ENCODE measurements around the gene OR5T3. TPM values are rescaled to one million over a fixed set of nuclear protein-coding genes. Genes with fewer than 3 reads are reported as not detected.
"Not testable (repeated sequence)": the region's sequence is repeated elsewhere in the genome, so short reads cannot be mapped to it uniquely, and the experiment has no call there.

OR5T3 gene
- polyA plus RNA-seq (2012; ENCODE audit: missing spikeins), result not detected

DNA sequence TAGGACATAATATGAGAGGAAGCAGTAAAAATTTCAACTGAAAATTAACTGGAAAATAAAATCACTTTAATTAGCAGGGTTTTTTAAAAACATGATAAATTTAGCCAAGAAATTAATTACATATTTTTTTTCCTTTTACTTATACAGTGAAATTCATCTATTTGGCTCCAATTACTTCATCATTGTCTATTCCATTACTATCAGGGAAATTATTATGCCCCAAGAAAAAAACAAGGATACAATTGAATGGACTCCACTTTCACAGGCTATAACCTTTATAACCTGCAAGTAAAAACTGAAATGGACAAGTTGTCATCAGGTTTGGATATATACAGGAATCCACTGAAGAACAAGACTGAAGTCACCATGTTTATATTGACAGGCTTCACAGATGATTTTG lies at the start of gene OR5T3:
Gene OR5T3, plus strand, starts transcription at position 301 of the 400 bp plus-strand sequence. Its CDS starts 0 bp downstream, at position 301.
- DNase-seq (ENCODE audit: insufficient read length) (no peak), FAIRE-seq (no peak)
- TF ChIP-seq POLR2A (IDR thresholded peaks at IDR 0.05; ENCODE audit: low read depth, low read length) (no peak), TAF1 (IDR thresholded peaks at IDR 0.05; ENCODE audit: borderline replicate concordance, low read depth, low read length) (no peak), POLR2AphosphoS5 (IDR thresholded peaks at IDR 0.05; ENCODE audit: low read depth, low read length) (no peak)

DNA sequence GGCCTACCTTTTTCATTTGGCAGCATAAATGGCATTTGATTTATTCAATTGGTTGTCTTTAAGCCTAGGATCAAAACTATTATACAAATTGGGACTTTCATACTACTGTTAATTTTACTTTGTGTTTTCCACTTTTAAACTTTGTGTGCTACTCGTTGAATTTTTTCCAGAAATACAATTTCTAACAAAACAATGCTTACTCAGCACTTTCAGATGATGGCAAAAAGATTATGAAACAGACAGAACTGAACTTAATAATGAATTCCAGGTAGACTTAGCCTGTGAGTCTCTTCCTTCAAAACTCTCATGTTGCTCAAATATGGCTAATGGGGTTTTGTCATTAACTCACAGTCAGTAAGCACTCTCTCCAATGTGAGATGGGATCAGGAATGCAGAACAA lies 44.3 kb upstream of the OR5T3 start:
- no peak for TF ChIP-seq POLR2A (IDR thresholded peaks at IDR 0.05; ENCODE audit: low read depth, low read length)
- TF ChIP-seq TAF1 (IDR thresholded peaks at IDR 0.05; ENCODE audit: borderline replicate concordance, low read depth, low read length), result no peak
- no peak for TF ChIP-seq POLR2AphosphoS5 (IDR thresholded peaks at IDR 0.05; ENCODE audit: low read depth, low read length)
- DNase-seq (ENCODE audit: insufficient read length) (no peak), FAIRE-seq (no peak)

DNA sequence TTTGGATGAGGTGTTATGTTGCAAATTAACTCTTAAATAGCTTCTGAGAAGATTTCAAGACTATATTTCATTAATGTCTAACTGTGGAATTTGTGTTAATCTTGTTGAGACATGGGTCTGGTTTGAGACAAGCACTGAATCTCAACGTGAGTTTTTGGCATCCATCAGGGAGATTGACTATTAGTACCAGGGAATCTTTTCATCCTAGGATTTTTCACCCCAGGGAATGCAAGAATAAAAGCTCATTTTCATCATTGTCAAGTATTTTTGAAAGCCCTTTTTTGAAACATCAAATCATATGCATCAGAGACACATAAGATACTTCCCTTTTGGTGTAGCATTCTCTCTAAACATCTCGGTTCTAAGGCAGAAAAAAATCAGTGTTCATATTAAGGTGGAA lies 37.5 kb upstream of the OR5T3 start:
- DNase-seq (ENCODE audit: insufficient read length) (no peak), FAIRE-seq (no peak)
- TF ChIP-seq POLR2A (IDR thresholded peaks at IDR 0.05; ENCODE audit: low read depth, low read length), result no peak
- TF ChIP-seq POLR2AphosphoS5 (IDR thresholded peaks at IDR 0.05; ENCODE audit: low read depth, low read length), result no peak
- no peak for TF ChIP-seq TAF1 (IDR thresholded peaks at IDR 0.05; ENCODE audit: borderline replicate concordance, low read depth, low read length)

DNA sequence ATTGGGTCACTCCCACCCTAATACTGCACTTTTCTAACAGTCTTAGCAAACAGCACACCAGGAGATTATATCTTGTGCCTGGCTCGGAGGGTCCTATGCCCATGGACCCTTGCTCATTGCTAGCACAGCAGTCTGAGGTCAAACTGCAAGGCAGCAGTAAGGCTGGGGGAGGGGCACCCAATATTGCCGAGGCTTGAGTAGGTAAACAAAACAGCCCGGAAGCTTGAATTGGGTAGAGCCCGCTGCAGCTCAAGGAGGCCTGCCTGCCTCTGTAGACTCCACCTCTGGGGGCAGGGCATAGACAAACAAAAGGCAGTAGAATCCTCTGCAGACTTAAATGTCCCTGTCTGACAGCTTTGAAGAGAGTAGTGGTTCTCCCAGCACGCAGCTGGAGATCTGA lies 32.3 kb upstream of the OR5T3 start:
- not testable (repeated sequence) for FAIRE-seq; DNase-seq (ENCODE audit: insufficient read length)

DNA sequence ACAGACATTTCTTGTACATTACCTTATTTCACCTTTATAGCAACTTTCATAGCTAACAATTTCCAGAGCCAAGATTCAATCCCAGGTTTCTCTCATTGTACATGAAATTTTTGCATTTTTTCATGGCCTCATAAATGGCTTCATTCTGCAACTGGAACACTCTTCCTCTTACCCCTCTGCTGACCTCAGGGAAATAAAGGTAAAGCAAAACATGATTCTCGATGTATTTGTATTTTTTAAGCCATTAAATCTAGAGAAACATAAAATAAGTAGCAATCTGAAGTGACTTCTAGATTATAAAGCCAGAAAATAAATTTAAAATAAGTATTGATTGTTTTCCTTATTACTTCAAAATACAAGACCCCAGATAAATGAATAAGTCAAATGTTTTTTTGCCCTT lies 17.9 kb upstream of the OR5T3 start, which contains the start of gene OR5T2:
Gene OR5T2, minus strand, starts transcription at position 101 of the 400 bp plus-strand sequence. CDS start 1,193 bp downstream, outside the sequence.
- TF ChIP-seq POLR2A (IDR thresholded peaks at IDR 0.05; ENCODE audit: low read depth, low read length) (no peak), POLR2AphosphoS5 (IDR thresholded peaks at IDR 0.05; ENCODE audit: low read depth, low read length) (no peak), TAF1 (IDR thresholded peaks at IDR 0.05; ENCODE audit: borderline replicate concordance, low read depth, low read length) (no peak)
- FAIRE-seq, result no peak
- no peak for DNase-seq (ENCODE audit: insufficient read length)

DNA sequence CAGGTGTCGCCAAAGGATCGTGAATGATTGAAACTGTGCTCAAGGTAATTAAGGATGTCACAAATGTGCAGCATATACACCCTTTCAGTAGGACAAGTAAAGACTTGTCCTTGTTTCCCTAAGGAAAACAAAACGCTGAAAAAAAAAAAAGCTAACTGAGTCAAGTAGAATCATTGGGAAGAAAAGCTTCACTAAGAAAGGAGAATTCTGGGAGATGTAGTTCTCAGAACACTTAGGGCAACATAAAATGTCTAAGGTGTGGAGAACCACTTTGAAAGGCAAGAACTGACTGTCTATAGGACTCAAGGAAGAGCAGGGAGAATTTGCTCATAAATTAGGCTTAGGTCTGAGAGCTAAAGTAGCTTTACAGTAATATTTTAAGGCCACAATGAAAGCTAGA lies 19.0 kb downstream of the OR5T3 start:
- no peak for FAIRE-seq
- DNase-seq (ENCODE audit: insufficient read length), result no peak
- TF ChIP-seq POLR2AphosphoS5 (IDR thresholded peaks at IDR 0.05; ENCODE audit: low read depth, low read length) (no peak), POLR2A (IDR thresholded peaks at IDR 0.05; ENCODE audit: low read depth, low read length) (no peak), TAF1 (IDR thresholded peaks at IDR 0.05; ENCODE audit: borderline replicate concordance, low read depth, low read length) (no peak)

DNA sequence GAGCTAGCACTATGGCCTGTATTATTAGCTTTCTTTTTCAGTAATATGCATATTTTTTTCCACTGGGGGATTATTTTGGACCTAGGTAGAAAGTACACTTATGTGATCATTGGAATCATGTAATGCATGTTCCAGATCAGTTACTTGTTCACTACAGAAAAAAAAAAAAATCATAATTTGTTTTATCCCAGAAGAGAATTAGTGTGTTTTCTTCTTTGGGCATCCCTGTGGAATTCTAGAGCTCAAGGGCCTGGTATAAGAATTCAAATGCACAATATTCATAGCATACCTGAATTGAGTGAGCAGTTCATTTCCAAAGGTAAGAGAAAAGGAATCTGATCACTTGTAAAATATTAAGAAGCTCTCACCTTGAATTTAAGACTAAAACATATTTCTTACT lies 21.8 kb downstream of the OR5T3 start, which contains the start of gene OR5T1:
Gene OR5T1, plus strand, starts transcription at position 301 of the 400 bp plus-strand sequence. CDS start 1,485 bp downstream, outside the sequence.
- TF ChIP-seq POLR2A (IDR thresholded peaks at IDR 0.05; ENCODE audit: low read depth, low read length) (no peak), TAF1 (IDR thresholded peaks at IDR 0.05; ENCODE audit: borderline replicate concordance, low read depth, low read length) (no peak), POLR2AphosphoS5 (IDR thresholded peaks at IDR 0.05; ENCODE audit: low read depth, low read length) (no peak)
- no peak for FAIRE-seq
- DNase-seq (ENCODE audit: insufficient read length), result no peak

DNA sequence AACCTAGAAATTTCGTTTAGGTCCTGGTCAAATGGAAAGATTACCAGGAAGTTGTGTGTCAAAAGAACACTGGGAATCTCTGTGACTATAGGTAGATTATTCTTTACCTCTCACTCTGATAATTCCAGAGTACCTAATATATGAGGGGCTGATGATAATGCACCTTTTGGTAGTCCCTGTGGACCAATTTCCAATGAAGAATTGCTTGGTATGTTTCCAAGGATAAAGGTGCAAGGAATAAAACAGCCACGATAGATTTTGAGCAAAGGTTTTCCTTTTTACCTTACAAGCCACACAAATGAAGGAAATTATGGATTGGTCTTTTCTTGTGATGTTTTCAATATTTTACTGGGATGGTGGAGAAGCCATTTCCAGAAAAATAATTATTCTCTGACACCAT lies 40.1 kb downstream of the OR5T3 start, which contains the start of gene OR8H1:
Gene OR8H1, minus strand, starts transcription at position 101 of the 400 bp plus-strand sequence. CDS start 1,192 bp downstream, outside the sequence.
- FAIRE-seq, result no peak

DNA sequence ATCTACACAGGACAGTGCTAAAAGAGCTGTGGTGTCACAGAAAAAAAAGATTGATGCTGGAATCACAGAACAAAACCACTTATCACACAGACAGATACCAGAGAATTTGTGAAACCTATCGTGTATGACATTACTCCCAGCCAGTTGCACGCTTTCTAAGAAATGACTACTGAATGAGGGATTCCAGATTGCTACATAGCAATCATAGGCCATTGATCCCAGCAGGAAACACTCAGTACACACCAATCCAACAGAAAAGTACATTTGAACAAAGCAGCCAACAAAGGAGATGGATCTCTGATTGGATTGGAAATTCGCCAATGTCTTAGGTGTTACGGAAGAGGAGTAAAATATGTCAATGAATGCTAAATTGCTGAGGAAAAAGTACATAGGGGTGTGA lies 44.8 kb downstream of the OR5T3 start:
- FAIRE-seq (no peak), DNase-seq (ENCODE audit: insufficient read length) (no peak)

More for the DNA sequence above, 40.1 kb downstream of the OR5T3 start, which contains the start of gene OR8H1:
- DNase-seq (ENCODE audit: insufficient read length), result no peak
- TF ChIP-seq POLR2A (IDR thresholded peaks at IDR 0.05; ENCODE audit: low read depth, low read length) (no peak), POLR2AphosphoS5 (IDR thresholded peaks at IDR 0.05; ENCODE audit: low read depth, low read length) (no peak), TAF1 (IDR thresholded peaks at IDR 0.05; ENCODE audit: borderline replicate concordance, low read depth, low read length) (no peak)

More for the DNA sequence above, 44.8 kb downstream of the OR5T3 start:
- no peak for TF ChIP-seq POLR2A (IDR thresholded peaks at IDR 0.05; ENCODE audit: low read depth, low read length)
- TF ChIP-seq POLR2AphosphoS5 (IDR thresholded peaks at IDR 0.05; ENCODE audit: low read depth, low read length), result no peak
- no peak for TF ChIP-seq TAF1 (IDR thresholded peaks at IDR 0.05; ENCODE audit: borderline replicate concordance, low read depth, low read length)

Measured in GM12892 (cell line).